SK-N-SH treated with all-trans-retinoic acid at 6 μM for 48 hours (cell line): ENCODE data around the gene PPP1R2.

Experiments
- ATAC-seq: fragments of 200-7000 bp; cut with Tn5 transposase; 3 replicates; pipeline ENCODE4 v1.9.1; 2020; ENCODE audit warnings: mild to moderate bottlenecking, moderate library complexity
- ARNTL ChIP-seq: fragments of 450-650 bp; formaldehyde crosslinking; IDR thresholded peaks from 2 replicates; pipeline ENCODE4 v1.5.0; 2020; ENCODE audit warnings: low read depth, mild to moderate bottlenecking, moderate library complexity, borderline replicate concordance
- BACH2 ChIP-seq: fragments of 250-450 bp; sonication (Bioruptor Pico); IDR thresholded peaks from 2 replicates; pipeline ENCODE4 v1.9.0; 2021; ENCODE audit warnings: mild to moderate bottlenecking, borderline replicate concordance
- CREB5 ChIP-seq: fragments of 250-450 bp; sonication (Bioruptor Pico); IDR thresholded peaks from 2 replicates; pipeline ENCODE4 v1.5.1; 2020; ENCODE audit warnings: low read depth, mild to moderate bottlenecking, moderate library complexity
- CSDC2 ChIP-seq: fragments of 250-450 bp; sonication (Bioruptor Pico); IDR thresholded peaks from 2 replicates; pipeline ENCODE4 v1.5.0; 2020; ENCODE audit warnings: mild to moderate bottlenecking, moderate library complexity
- CSRNP3 ChIP-seq: fragments of 250-450 bp; sonication (Bioruptor Pico); IDR thresholded peaks from 2 replicates; pipeline ENCODE4 v1.5.1; 2021; ENCODE audit warnings: mild to moderate bottlenecking, moderate library complexity
- ESRRG ChIP-seq: fragments of 250-450 bp; sonication (Bioruptor Pico); IDR thresholded peaks from 2 replicates; pipeline ENCODE4 v1.6.1; 2021; ENCODE audit warnings: mild to moderate bottlenecking
- GLIS3 ChIP-seq: fragments of 250-450 bp; sonication (Bioruptor Pico); IDR thresholded peaks from 2 replicates; pipeline ENCODE4 v1.5.0; 2020; ENCODE audit warnings: mild to moderate bottlenecking, moderate library complexity
- ISL1 ChIP-seq: fragments of 250-450 bp; sonication (Bioruptor Pico); IDR thresholded peaks from 2 replicates; pipeline ENCODE4 v2.1.2; 2022; ENCODE audit warnings: mild to moderate bottlenecking, moderate library complexity
- OSR1 ChIP-seq: fragments of 250-450 bp; sonication (Bioruptor Pico); IDR thresholded peaks from 2 replicates; pipeline ENCODE4 v1.8.0; 2022; ENCODE audit warnings: moderate library complexity, mild to moderate bottlenecking, inconsistent platforms
- PATZ1 ChIP-seq: fragments of 250-450 bp; sonication (Bioruptor Pico); IDR thresholded peaks from 2 replicates; pipeline ENCODE4 v1.8.0; 2020; ENCODE audit warnings: mild to moderate bottlenecking, moderate library complexity, borderline replicate concordance
- POU6F1 ChIP-seq: fragments of 250-450 bp; sonication (Bioruptor Pico); IDR thresholded peaks from 2 replicates; pipeline ENCODE4 v1.8.0; 2021; ENCODE audit warnings: low read depth, mild to moderate bottlenecking, moderate library complexity, borderline replicate concordance
- PPARA ChIP-seq: fragments of 250-450 bp; sonication (Bioruptor Pico); IDR thresholded peaks from 2 replicates; pipeline ENCODE4 v1.5.0; 2020; ENCODE audit warnings: mild to moderate bottlenecking, borderline replicate concordance
- RARB ChIP-seq: fragments of 250-450 bp; sonication (Bioruptor Pico); IDR thresholded peaks from 2 replicates; pipeline ENCODE4 v1.8.0; 2021; ENCODE audit warnings: mild to moderate bottlenecking, moderate library complexity
- SNAI2 ChIP-seq: fragments of 250-450 bp; sonication (Bioruptor Pico); IDR thresholded peaks from 2 replicates; pipeline ENCODE4 v1.5.0; 2020; ENCODE audit warnings: mild to moderate bottlenecking, moderate library complexity
- TCF4 ChIP-seq: fragments of 250-450 bp; sonication (Bioruptor Pico); IDR thresholded peaks from 2 replicates; pipeline ENCODE4 v1.8.0; 2021; ENCODE audit warnings: mild to moderate bottlenecking, moderate library complexity, borderline replicate concordance
- TOX ChIP-seq: fragments of 250-450 bp; sonication (Bioruptor Pico); IDR thresholded peaks from 2 replicates; pipeline ENCODE4 v1.8.0; 2021; ENCODE audit warnings: mild to moderate bottlenecking, moderate library complexity, borderline replicate concordance
- ZC3H10 ChIP-seq: fragments of 250-450 bp; sonication (Bioruptor Pico); IDR thresholded peaks from 2 replicates; pipeline ENCODE4 v1.5.1; 2021; ENCODE audit warnings: mild to moderate bottlenecking, moderate library complexity
- ZFP3 ChIP-seq: fragments of 250-450 bp; sonication (Bioruptor Pico); IDR thresholded peaks from 2 replicates; pipeline ENCODE4 v1.5.0; 2020; ENCODE audit warnings: mild to moderate bottlenecking, moderate library complexity
- ZFP30 ChIP-seq: fragments of 450-650 bp; formaldehyde crosslinking; IDR thresholded peaks from 2 replicates; pipeline ENCODE4 v1.5.0; 2022; ENCODE audit warnings: mild to moderate bottlenecking, moderate library complexity
- ZNF565 ChIP-seq: fragments of 450-650 bp; formaldehyde crosslinking; conservative IDR thresholded peaks from 2 replicates; pipeline ENCODE4 v1.5.0; 2020; ENCODE audit warnings: low read depth, mild to moderate bottlenecking, moderate library complexity
- ZNF70 ChIP-seq: fragments of 450-650 bp; formaldehyde crosslinking; IDR thresholded peaks from 2 replicates; pipeline ENCODE4 v1.5.0; 2020; ENCODE audit warnings: mild to moderate bottlenecking, moderate library complexity
- ZNF8 ChIP-seq: fragments of 450-650 bp; formaldehyde crosslinking; IDR thresholded peaks from 2 replicates; pipeline ENCODE4 v1.5.0; 2020; ENCODE audit warnings: mild to moderate bottlenecking, moderate library complexity

The PPP1R2 gene

GRCh38 chr3:195555110-195555509 lies 12.0 kb upstream of the PPP1R2 start:
- ATAC-seq = no peak
- TF ChIP-seq ARNTL (CRISPR knock-in tag) (no peak), SNAI2 (CRISPR knock-in tag) (no peak), ZFP30 (CRISPR knock-in tag) (no peak), ZFP3 (no peak), RARB (CRISPR knock-in tag) (no peak), ZNF70 (CRISPR knock-in tag) (no peak), GLIS3 (CRISPR knock-in tag) (no peak), TCF4 (CRISPR knock-in tag) (no peak), TOX (CRISPR knock-in tag) (no peak)

- no peak for ATAC-seq
- TF ChIP-seq ZNF565 (no peak), ZC3H10 (CRISPR knock-in tag) (no peak), ARNTL (CRISPR knock-in tag) (no peak), GLIS3 (CRISPR knock-in tag) (no peak), RARB (CRISPR knock-in tag) (no peak), PPARA (CRISPR knock-in tag) (no peak), ESRRG (CRISPR knock-in tag) (no peak), BACH2 (CRISPR knock-in tag) (no peak), ISL1 (CRISPR knock-in tag) (no peak)
These were observed 11.3 kb upstream of the PPP1R2 start for GRCh38 chr3:195554458-195554857.

GRCh38 chr3:195553268-195553667 lies 10.1 kb upstream of the PPP1R2 start:
- TF ChIP-seq ZC3H10 (CRISPR knock-in tag) (no peak), ARNTL (CRISPR knock-in tag) (no peak), PATZ1 (CRISPR knock-in tag) (no peak), ZNF8 (no peak), ZNF565 (no peak)
- ATAC-seq = no peak

GRCh38 chr3:195551381-195551978 lies 8.4 kb upstream of the PPP1R2 start:
- no peak for TF ChIP-seq SNAI2 (CRISPR knock-in tag)
- no peak for TF ChIP-seq ZFP30 (CRISPR knock-in tag)
- no peak for TF ChIP-seq BACH2 (CRISPR knock-in tag)
- TF ChIP-seq PATZ1 (CRISPR knock-in tag) = no peak
- no peak for TF ChIP-seq GLIS3 (CRISPR knock-in tag)
- TF ChIP-seq ESRRG (CRISPR knock-in tag) = no peak
- TF ChIP-seq ZNF565 = no peak
- no peak for TF ChIP-seq CSRNP3 (CRISPR knock-in tag)
- no peak for TF ChIP-seq ISL1 (CRISPR knock-in tag)
- no peak for TF ChIP-seq CREB5 (CRISPR knock-in tag)
- TF ChIP-seq ZC3H10 (CRISPR knock-in tag) = no peak
- no peak for TF ChIP-seq OSR1 (CRISPR knock-in tag)
- TF ChIP-seq ZNF70 (CRISPR knock-in tag) = no peak
- TF ChIP-seq ZFP3 = no peak
- TF ChIP-seq TOX (CRISPR knock-in tag) = no peak
- no peak for TF ChIP-seq CSDC2
- no peak for TF ChIP-seq ZNF8
- no peak for TF ChIP-seq POU6F1 (CRISPR knock-in tag)
- no peak for TF ChIP-seq PPARA (CRISPR knock-in tag)
- peak; percentile 54 for ATAC-seq
